ENCODE results near the gene LRP1B. TPM values are rescaled to one million over a fixed set of nuclear protein-coding genes. Genes with fewer than 3 reads are reported as not detected.

LRP1B gene
- total RNA-seq, 1 experiment from 2014 or later: 0.52 TPM

DNA sequence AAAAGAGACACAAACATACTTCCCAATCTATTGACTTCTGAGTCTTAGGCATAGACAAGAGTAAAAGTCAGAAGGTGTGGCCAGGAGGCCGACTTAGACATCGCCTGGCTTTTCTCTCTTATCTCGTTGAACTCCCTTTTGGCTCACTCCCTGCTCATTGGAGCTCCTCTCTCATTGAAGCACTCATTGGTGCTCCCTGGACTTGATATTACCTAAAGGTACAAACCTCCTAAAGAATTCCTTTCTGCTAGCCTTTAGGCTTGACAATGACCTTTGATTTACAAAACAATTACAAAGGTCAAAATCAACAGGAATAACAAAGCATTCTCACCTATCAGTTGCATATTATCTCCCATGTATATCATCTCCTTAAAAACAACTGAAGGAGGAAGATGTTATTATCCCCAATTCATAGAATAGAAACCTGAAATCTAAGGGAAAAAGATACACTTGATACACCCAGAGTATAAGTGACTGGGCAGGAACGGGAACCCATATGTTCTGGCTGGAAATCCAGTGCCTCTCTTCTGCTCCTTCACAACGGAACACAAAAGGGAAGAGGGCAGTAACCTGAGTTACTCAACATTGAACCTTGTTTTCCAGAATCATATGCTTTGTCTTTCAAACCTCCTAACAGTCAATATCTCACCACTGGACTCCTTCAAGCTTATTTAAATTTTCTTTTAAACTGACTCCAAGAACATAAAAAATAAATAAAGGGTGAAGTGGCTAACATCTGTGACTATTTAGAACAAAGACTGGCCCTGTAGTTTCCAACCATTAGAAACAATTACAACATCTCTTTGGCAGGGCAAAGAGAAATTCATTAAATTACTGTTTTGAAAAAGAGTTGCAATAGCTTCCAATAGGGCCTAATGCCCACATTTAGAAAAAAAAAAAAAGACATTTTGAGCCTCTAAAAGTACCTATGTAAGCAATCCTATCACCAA is 1247.9 kb downstream of the LRP1B start (continued):
- TF ChIP-seq, protein P1, sequence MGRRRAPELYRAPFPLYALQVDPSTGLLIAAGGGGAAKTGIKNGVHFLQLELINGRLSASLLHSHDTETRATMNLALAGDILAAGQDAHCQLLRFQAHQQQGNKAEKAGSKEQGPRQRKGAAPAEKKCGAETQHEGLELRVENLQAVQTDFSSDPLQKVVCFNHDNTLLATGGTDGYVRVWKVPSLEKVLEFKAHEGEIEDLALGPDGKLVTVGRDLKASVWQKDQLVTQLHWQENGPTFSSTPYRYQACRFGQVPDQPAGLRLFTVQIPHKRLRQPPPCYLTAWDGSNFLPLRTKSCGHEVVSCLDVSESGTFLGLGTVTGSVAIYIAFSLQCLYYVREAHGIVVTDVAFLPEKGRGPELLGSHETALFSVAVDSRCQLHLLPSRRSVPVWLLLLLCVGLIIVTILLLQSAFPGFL (CRISPR knock-in tag; IDR thresholded peaks at IDR 0.05; ENCODE audit: borderline replicate concordance): no peak
- TF ChIP-seq ZBTB21 (CRISPR knock-in tag; IDR thresholded peaks at IDR 0.05; ENCODE audit: borderline replicate concordance): no peak

DNA sequence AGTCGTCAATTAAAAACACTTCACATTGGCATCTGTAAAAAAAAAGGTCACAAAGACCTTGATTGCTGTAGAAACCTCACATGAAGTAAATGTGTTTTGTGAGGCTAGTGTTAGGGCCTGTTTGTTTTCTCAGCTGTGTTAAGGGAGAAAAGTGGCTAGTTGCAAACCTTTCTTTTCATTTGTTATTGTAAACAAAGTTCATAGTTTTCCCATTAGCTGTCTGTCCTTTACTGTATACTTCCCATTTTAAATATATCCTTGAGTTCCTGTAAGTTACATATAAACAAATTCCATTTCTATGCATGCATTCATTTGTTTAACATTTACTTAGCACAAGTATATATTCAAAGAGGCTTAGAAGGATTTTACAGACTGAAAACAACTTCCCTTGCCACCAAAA is 1250.2 kb downstream of the LRP1B start:
- Mint-ChIP-seq H3K9me3 (peaks cover 51% of the 10 kb centered on the region), H3K27ac (no peak overlapping the region), H3K4me1 (peaks cover 22% of the 10 kb centered on the region), H3K36me3 (peaks cover 26% of the 10 kb centered on the region), H3K27me3 (ENCODE audit: low read depth) (no peaks in the 10 kb centered on the region), H3K4me3 (no peak overlapping the region)
- no peak for ATAC-seq
- no peak for TF ChIP-seq MYBL2 (CRISPR knock-in tag; IDR thresholded peaks at IDR 0.05)
- TF ChIP-seq, protein P2, sequence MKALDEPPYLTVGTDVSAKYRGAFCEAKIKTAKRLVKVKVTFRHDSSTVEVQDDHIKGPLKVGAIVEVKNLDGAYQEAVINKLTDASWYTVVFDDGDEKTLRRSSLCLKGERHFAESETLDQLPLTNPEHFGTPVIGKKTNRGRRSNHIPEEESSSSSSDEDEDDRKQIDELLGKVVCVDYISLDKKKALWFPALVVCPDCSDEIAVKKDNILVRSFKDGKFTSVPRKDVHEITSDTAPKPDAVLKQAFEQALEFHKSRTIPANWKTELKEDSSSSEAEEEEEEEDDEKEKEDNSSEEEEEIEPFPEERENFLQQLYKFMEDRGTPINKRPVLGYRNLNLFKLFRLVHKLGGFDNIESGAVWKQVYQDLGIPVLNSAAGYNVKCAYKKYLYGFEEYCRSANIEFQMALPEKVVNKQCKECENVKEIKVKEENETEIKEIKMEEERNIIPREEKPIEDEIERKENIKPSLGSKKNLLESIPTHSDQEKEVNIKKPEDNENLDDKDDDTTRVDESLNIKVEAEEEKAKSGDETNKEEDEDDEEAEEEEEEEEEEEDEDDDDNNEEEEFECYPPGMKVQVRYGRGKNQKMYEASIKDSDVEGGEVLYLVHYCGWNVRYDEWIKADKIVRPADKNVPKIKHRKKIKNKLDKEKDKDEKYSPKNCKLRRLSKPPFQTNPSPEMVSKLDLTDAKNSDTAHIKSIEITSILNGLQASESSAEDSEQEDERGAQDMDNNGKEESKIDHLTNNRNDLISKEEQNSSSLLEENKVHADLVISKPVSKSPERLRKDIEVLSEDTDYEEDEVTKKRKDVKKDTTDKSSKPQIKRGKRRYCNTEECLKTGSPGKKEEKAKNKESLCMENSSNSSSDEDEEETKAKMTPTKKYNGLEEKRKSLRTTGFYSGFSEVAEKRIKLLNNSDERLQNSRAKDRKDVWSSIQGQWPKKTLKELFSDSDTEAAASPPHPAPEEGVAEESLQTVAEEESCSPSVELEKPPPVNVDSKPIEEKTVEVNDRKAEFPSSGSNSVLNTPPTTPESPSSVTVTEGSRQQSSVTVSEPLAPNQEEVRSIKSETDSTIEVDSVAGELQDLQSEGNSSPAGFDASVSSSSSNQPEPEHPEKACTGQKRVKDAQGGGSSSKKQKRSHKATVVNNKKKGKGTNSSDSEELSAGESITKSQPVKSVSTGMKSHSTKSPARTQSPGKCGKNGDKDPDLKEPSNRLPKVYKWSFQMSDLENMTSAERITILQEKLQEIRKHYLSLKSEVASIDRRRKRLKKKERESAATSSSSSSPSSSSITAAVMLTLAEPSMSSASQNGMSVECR (CRISPR knock-in tag; IDR thresholded peaks at IDR 0.05; ENCODE audit: borderline replicate concordance): no peak
- no peak for TF ChIP-seq CBFB (CRISPR knock-in tag; IDR thresholded peaks at IDR 0.05; ENCODE audit: low read depth)
- TF ChIP-seq ZNF317 (CRISPR knock-in tag; IDR thresholded peaks at IDR 0.05; ENCODE audit: borderline replicate concordance, low read depth): no peak
- TF ChIP-seq, protein P3, sequence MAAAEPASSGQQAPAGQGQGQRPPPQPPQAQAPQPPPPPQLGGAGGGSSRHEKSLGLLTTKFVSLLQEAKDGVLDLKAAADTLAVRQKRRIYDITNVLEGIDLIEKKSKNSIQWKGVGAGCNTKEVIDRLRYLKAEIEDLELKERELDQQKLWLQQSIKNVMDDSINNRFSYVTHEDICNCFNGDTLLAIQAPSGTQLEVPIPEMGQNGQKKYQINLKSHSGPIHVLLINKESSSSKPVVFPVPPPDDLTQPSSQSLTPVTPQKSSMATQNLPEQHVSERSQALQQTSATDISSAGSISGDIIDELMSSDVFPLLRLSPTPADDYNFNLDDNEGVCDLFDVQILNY (CRISPR knock-in tag; IDR thresholded peaks at IDR 0.05): no peak
- TF ChIP-seq, protein P4, sequence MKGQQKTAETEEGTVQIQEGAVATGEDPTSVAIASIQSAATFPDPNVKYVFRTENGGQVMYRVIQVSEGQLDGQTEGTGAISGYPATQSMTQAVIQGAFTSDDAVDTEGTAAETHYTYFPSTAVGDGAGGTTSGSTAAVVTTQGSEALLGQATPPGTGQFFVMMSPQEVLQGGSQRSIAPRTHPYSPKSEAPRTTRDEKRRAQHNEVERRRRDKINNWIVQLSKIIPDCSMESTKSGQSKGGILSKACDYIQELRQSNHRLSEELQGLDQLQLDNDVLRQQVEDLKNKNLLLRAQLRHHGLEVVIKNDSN (CRISPR knock-in tag; IDR thresholded peaks at IDR 0.05): no peak
- no peak for TF ChIP-seq GTF2I (CRISPR knock-in tag; conservative IDR thresholded peaks at IDR 0.05)
- TF ChIP-seq, protein P5, sequence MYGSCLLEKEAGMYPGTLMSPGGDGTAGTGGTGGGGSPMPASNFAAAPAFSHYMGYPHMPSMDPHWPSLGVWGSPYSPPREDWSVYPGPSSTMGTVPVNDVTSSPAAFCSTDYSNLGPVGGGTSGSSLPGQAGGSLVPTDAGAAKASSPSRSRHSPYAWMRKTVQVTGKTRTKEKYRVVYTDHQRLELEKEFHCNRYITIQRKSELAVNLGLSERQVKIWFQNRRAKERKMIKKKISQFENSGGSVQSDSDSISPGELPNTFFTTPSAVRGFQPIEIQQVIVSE (CRISPR knock-in tag; IDR thresholded peaks at IDR 0.05; ENCODE audit: borderline replicate concordance): no peak
- no peak for TF ChIP-seq ZNF263 (CRISPR knock-in tag; IDR thresholded peaks at IDR 0.05; ENCODE audit: low read depth)
- no peak for TF ChIP-seq CREM (CRISPR knock-in tag; IDR thresholded peaks at IDR 0.05)
- no peak for TF ChIP-seq RORB (CRISPR knock-in tag; IDR thresholded peaks at IDR 0.05)
- TF ChIP-seq IRF2 (CRISPR knock-in tag; IDR thresholded peaks at IDR 0.05; ENCODE audit: borderline replicate concordance, low read depth): no peak
- TF ChIP-seq SOX15 (CRISPR knock-in tag; IDR thresholded peaks at IDR 0.05): no peak
- TF ChIP-seq ATF1 (CRISPR knock-in tag; IDR thresholded peaks at IDR 0.05): no peak
- TF ChIP-seq NR2C2 (CRISPR knock-in tag; IDR thresholded peaks at IDR 0.05): no peak
- TF ChIP-seq, protein P6, sequence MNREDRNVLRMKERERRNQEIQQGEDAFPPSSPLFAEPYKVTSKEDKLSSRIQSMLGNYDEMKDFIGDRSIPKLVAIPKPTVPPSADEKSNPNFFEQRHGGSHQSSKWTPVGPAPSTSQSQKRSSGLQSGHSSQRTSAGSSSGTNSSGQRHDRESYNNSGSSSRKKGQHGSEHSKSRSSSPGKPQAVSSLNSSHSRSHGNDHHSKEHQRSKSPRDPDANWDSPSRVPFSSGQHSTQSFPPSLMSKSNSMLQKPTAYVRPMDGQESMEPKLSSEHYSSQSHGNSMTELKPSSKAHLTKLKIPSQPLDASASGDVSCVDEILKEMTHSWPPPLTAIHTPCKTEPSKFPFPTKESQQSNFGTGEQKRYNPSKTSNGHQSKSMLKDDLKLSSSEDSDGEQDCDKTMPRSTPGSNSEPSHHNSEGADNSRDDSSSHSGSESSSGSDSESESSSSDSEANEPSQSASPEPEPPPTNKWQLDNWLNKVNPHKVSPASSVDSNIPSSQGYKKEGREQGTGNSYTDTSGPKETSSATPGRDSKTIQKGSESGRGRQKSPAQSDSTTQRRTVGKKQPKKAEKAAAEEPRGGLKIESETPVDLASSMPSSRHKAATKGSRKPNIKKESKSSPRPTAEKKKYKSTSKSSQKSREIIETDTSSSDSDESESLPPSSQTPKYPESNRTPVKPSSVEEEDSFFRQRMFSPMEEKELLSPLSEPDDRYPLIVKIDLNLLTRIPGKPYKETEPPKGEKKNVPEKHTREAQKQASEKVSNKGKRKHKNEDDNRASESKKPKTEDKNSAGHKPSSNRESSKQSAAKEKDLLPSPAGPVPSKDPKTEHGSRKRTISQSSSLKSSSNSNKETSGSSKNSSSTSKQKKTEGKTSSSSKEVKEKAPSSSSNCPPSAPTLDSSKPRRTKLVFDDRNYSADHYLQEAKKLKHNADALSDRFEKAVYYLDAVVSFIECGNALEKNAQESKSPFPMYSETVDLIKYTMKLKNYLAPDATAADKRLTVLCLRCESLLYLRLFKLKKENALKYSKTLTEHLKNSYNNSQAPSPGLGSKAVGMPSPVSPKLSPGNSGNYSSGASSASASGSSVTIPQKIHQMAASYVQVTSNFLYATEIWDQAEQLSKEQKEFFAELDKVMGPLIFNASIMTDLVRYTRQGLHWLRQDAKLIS (CRISPR knock-in tag; IDR thresholded peaks at IDR 0.05; ENCODE audit: borderline replicate concordance): no peak
- ChIA-PET POLR2A (no interaction called here), CTCF (no interaction called here)
- DNase-seq (ENCODE audit: low spot score): no peak

Data from WTC11 (cell line).